ENCODE measurements around the gene EMC6.

Gene EMC6

GRCh38 chr17:3692346-3692745 is 23.7 kb downstream of the EMC6 start:
- no peak for DNase-seq (ENCODE audit: low spot score)
- in situ Hi-C loops (cut with MboI; ENCODE audit: low sequenced_read_pairs, unreplicated experiment) = no loop called here
- no peak for TF ChIP-seq CTCF (IDR thresholded peaks at IDR 0.05; ENCODE audit: borderline replicate concordance, control extremely low read depth, extremely low read depth, insufficient read depth, missing control alignments)

DNA sequence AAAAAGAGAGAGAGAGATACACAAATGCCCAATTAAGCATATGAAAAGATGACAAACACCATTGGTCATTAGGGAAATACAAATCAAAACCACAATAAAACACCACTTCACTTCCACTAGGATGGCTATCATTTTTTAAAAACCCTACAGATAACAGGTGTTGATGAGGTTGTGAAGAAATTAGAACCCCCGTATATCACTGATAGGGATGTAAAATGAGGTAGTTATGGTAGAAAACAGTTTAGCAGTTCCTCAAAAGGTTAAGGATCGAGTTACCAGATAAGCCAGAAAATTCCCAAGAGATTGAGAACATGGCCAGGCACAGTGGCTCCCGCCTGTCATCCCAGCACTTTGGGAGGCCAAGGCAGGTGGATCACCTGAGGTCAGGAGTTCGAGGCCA is 24.5 kb downstream of the EMC6 start:
- no peak for TF ChIP-seq CTCF (IDR thresholded peaks at IDR 0.05; ENCODE audit: borderline replicate concordance, control extremely low read depth, extremely low read depth, insufficient read depth, missing control alignments)

DNA sequence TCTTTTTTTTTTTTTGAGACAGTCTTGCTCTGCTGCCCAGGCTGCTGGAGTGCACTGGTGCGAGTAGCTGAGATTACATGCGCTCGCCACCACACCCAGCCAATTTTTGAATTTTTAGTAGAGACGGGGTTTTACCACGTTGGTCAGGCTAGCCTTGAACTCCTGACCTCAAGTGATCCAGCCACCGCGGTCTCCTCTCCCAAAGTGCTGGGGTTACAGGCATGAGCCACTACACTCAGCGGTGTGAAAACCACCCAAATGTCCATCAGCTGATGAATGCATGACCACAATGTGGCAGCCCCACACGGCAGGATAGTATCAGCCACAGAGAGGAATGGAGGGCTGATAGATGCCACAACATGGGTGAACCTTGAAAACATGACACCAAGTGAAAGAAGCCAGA is 25.2 kb downstream of the EMC6 start:
- TF ChIP-seq CTCF (IDR thresholded peaks at IDR 0.05; ENCODE audit: borderline replicate concordance, control extremely low read depth, extremely low read depth, insufficient read depth, missing control alignments) = no peak
- in situ Hi-C loops (cut with MboI; ENCODE audit: low sequenced_read_pairs, unreplicated experiment) = no loop called here
- DNase-seq (ENCODE audit: low spot score) = no peak

More for the DNA sequence above, 24.5 kb downstream of the EMC6 start:
- in situ Hi-C loops (cut with MboI; ENCODE audit: low sequenced_read_pairs, unreplicated experiment) = no loop called here
- no peak for DNase-seq (ENCODE audit: low spot score)

GRCh38 chr17:3695129-3695722 is 26.6 kb downstream of the EMC6 start:
- in situ Hi-C loops (cut with MboI; ENCODE audit: low sequenced_read_pairs, unreplicated experiment) = no loop called here
- DNase-seq (ENCODE audit: low spot score) = no peak
- no peak for TF ChIP-seq CTCF (IDR thresholded peaks at IDR 0.05; ENCODE audit: borderline replicate concordance, control extremely low read depth, extremely low read depth, insufficient read depth, missing control alignments)

- TF ChIP-seq CTCF (IDR thresholded peaks at IDR 0.05; ENCODE audit: borderline replicate concordance, control extremely low read depth, extremely low read depth, insufficient read depth, missing control alignments) = no peak
- in situ Hi-C loops (cut with MboI; ENCODE audit: low sequenced_read_pairs, unreplicated experiment) = no loop called here
- DNase-seq (ENCODE audit: low spot score) = peak; percentile 69
Observed at GRCh38 chr17:3695723-3696411, 27.3 kb downstream of the EMC6 start, which contains the start of gene P2RX5. Gene P2RX5 (minus strand): TSS chr17:3696155. CDS start chr17:3696005, 150 bp downstream.

GRCh38 chr17:3697103-3697476 is 28.5 kb downstream of the EMC6 start:
- no peak for DNase-seq (ENCODE audit: low spot score)
- TF ChIP-seq CTCF (IDR thresholded peaks at IDR 0.05; ENCODE audit: borderline replicate concordance, control extremely low read depth, extremely low read depth, insufficient read depth, missing control alignments) = no peak
- in situ Hi-C loops (cut with MboI; ENCODE audit: low sequenced_read_pairs, unreplicated experiment) = no loop called here
